Osteoblast (primary cell): ENCODE data around the gene OSTC. TPM values are rescaled to one million over a fixed set of nuclear protein-coding genes. Genes with fewer than 3 reads are reported as not detected.

Source experiments
- DNase-seq: peaks from one replicate; pipeline ENCODE4 v3.0.0; 2011; ENCODE audit warnings: low spot score, mixed read lengths; ENCODE audit not compliant: insufficient read length; ENCODE audit errors: missing footprints
- H2AFZ ChIP-seq: 2 replicates; pipeline ENCODE4 v1.6.0; 2011; ENCODE audit warnings: mild to moderate bottlenecking, low read length
- H3K27ac ChIP-seq: 2 replicates; pipeline ENCODE4 v1.5.1; 2011; ENCODE audit warnings: mild to moderate bottlenecking, low read depth, low read length, moderate library complexity
- H3K27me3 ChIP-seq: 2 replicates; pipeline ENCODE4 v1.6.0; 2012; ENCODE audit warnings: mild to moderate bottlenecking, control low read depth, inconsistent platforms, low read length, moderate library complexity; ENCODE audit not compliant: insufficient read depth
- H3K36me3 ChIP-seq: 2 replicates; pipeline ENCODE4 v1.5.1; 2011; ENCODE audit warnings: mild to moderate bottlenecking, low read length, control low read depth, moderate library complexity; ENCODE audit not compliant: insufficient read depth
- H3K4me1 ChIP-seq: 2 replicates; pipeline ENCODE4 v1.5.1; 2011; ENCODE audit warnings: mild to moderate bottlenecking, low read length, control low read depth, moderate library complexity; ENCODE audit not compliant: insufficient read depth
- H3K4me2 ChIP-seq: 2 replicates; pipeline ENCODE4 v1.6.0; 2011; ENCODE audit warnings: mild to moderate bottlenecking, low read length; ENCODE audit not compliant: insufficient read depth
- H3K4me3 ChIP-seq: fragments of 200-600 bp; sonication (generic); 3 replicates; pipeline ENCODE4 v1.5.1; 2012; ENCODE audit warnings: mild to moderate bottlenecking, low read length, inconsistent platforms; ENCODE audit not compliant: insufficient read depth
- H3K79me2 ChIP-seq: 2 replicates; pipeline ENCODE4 v1.6.0; 2012; ENCODE audit warnings: mild to moderate bottlenecking, low read length, control low read depth, inconsistent platforms; ENCODE audit not compliant: insufficient read depth
- H3K9me3 ChIP-seq: 2 replicates; pipeline ENCODE4 v1.5.1; 2011; ENCODE audit warnings: low read depth, low read length, control low read depth
- H4K20me1 ChIP-seq: 2 replicates; pipeline ENCODE4 v1.6.0; 2012; ENCODE audit warnings: mild to moderate bottlenecking, low read length, control low read depth; ENCODE audit not compliant: insufficient read depth
- total RNA-seq: library from RNA; depleted of rRNA; stranded (reverse); fragments of >200 nt; gene quantifications from 2 replicates; pipeline ENCODE4 v1.2.3, GENCODE V29; 2012
- TF ChIP-seq, protein P1 (sequence below): IDR thresholded peaks from 2 replicates; pipeline ENCODE4 v1.5.1; 2011; ENCODE audit warnings: mild to moderate bottlenecking, low read depth, low read length, moderate library complexity; ENCODE audit errors: extremely low read depth

Gene OSTC
- total RNA-seq, result 256 and 312 TPM in 2 replicates

DNA sequence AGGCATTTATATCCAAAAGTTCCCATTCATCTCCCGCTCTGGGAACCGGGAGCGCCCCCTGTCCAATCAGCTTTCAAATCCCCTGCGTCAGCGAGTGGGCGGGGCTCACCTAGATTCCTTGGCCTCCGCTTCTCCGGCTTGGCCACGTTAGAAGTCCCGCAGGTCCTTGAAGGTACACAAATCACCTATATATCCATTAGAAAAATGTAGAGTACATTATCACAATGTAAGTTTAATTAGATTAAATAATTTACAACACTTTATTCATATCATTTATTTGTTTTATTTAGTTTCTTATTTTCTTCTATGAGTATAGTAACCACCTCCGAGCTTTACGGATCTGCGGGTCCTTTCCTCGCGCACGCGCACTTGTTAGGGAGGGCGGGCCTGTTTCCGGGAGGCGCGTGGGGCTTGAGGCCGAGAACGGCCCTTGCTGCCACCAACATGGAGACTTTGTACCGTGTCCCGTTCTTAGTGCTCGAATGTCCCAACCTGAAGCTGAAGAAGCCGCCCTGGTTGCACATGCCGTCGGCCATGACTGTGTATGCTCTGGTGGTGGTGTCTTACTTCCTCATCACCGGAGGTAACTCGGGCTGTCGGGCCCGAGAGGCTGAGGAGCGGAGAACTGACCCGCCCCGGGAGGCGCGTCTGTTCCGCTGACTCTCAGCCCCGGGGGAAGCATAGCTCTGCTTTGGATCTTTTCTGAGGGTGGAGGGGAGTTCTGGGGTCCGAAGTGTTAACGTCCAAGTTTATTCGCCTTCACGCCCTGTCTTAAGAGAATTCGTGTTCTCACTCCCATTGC lies at the start of gene OSTC:
TSS of gene OSTC (plus strand) at position 388 of the 802 bp plus-strand sequence. CDS start at position 445, 57 bp downstream.
- peak within 1 kb of the TSS; percentile 86 for H3K4me2 ChIP-seq
- H4K20me1 ChIP-seq, result peaks cover 11% of the 10 kb centered on the region
- peak; percentile 92 for DNase-seq
- H3K79me2 ChIP-seq, result peaks cover 50% of the 10 kb centered on the region
- TF ChIP-seq, protein P1, sequence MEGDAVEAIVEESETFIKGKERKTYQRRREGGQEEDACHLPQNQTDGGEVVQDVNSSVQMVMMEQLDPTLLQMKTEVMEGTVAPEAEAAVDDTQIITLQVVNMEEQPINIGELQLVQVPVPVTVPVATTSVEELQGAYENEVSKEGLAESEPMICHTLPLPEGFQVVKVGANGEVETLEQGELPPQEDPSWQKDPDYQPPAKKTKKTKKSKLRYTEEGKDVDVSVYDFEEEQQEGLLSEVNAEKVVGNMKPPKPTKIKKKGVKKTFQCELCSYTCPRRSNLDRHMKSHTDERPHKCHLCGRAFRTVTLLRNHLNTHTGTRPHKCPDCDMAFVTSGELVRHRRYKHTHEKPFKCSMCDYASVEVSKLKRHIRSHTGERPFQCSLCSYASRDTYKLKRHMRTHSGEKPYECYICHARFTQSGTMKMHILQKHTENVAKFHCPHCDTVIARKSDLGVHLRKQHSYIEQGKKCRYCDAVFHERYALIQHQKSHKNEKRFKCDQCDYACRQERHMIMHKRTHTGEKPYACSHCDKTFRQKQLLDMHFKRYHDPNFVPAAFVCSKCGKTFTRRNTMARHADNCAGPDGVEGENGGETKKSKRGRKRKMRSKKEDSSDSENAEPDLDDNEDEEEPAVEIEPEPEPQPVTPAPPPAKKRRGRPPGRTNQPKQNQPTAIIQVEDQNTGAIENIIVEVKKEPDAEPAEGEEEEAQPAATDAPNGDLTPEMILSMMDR, result no peak
- H3K36me3 ChIP-seq, result peaks cover 7% of the 10 kb centered on the region
- H3K4me3 ChIP-seq, result peak within 1 kb of the TSS; percentile 95
- no peaks in the 10 kb centered on the region for H3K9me3 ChIP-seq
- peaks cover 16% of the 10 kb centered on the region for H3K4me1 ChIP-seq
- H3K27me3 ChIP-seq, result no peaks in the 10 kb centered on the region
- H2AFZ ChIP-seq, result peak within 1 kb of the TSS; percentile 92
- H3K27ac ChIP-seq, result peak within 1 kb of the TSS; percentile 96

DNA sequence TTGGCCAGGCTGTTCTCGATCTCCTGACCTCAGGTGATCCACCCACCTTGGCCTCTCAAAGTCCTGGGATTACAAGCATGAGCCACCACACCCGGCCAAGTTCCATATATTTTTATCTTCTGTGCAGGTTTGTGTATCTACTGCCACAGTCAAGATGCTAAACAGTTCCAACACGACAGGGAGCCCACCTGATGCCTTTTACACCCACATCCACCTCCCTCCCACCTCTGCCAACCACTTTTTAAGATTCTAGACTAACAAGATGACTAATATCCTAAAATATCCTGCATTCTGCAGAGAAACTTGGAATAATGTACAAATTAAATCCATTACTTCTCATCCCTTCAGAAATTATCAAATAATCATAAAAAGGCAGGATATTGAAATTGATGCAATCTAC lies 49.3 kb upstream of the OSTC start:
- Histone ChIP-seq H3K4me1 (peaks cover 3% of the 10 kb centered on the region), H4K20me1 (no peaks in the 10 kb centered on the region), H3K9me3 (no peaks in the 10 kb centered on the region), H3K4me2 (no peak overlapping the region), H3K27ac (no peak overlapping the region), H3K27me3 (no peaks in the 10 kb centered on the region), H2AFZ (no peak overlapping the region), H3K79me2 (no peaks in the 10 kb centered on the region), H3K4me3 (no peak overlapping the region), H3K36me3 (no peaks in the 10 kb centered on the region)
- TF ChIP-seq, protein P1, result no peak
- no peak for DNase-seq

DNA sequence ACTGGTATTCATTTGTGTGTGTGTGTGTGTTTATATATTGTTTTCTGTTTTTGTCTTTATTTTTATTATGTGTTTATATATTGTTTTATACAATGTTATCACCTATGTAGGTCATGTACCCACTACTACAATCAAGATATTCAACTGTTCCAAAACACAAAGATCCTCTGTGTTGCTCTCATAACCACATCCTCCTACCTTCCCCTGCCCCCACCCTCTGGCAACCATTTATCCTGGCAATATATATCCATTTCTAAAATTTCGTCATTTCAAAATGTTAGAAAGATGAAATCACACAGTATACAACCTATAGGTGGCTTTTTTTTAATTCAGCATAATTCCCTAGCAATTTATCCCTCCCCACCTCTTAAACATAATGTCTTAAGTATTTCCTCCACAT lies 48.9 kb upstream of the OSTC start:
- Histone ChIP-seq H3K4me2 (no peak overlapping the region), H3K4me3 (no peak overlapping the region), H3K9me3 (no peaks in the 10 kb centered on the region), H3K36me3 (no peaks in the 10 kb centered on the region), H2AFZ (no peak overlapping the region), H3K27me3 (no peaks in the 10 kb centered on the region), H3K79me2 (no peaks in the 10 kb centered on the region), H3K4me1 (peaks cover under 1% of the 10 kb centered on the region), H4K20me1 (no peaks in the 10 kb centered on the region), H3K27ac (no peak overlapping the region)
- TF ChIP-seq, protein P1, result no peak
- DNase-seq, result no peak

- Histone ChIP-seq H3K4me3 (no peak overlapping the region), H4K20me1 (no peaks in the 10 kb centered on the region), H3K79me2 (no peaks in the 10 kb centered on the region), H2AFZ (no peak overlapping the region), H3K4me1 (no peaks in the 10 kb centered on the region), H3K27ac (no peak overlapping the region), H3K27me3 (no peaks in the 10 kb centered on the region), H3K36me3 (no peaks in the 10 kb centered on the region), H3K9me3 (no peaks in the 10 kb centered on the region), H3K4me2 (no peak overlapping the region)
- TF ChIP-seq, protein P1, result no peak
- DNase-seq, result no peak
These were observed 48.2 kb upstream of the OSTC start for GRCh38 chr4:108602163-108602562.
